ENCODE results near the gene GDF10. TPM values are rescaled to one million over a fixed set of nuclear protein-coding genes. Genes with fewer than 3 reads are reported as not detected.

GDF10 gene
- total RNA-seq, 4 donors from 2014 or later, result 0.23 to 3.9 (median 1.0) TPM

- WGBS, 2 donors, result 85 to 90% methylated on average over 10 of the region's 10 CpGs
Observed at GRCh38 chr10:47255033-47255813, 44.8 kb upstream of the GDF10 start.

GRCh38 chr10:47255866-47256265 lies 44.1 kb upstream of the GDF10 start:
- TF ChIP-seq CTCF (IDR thresholded peaks at IDR 0.05) (no peak), POLR2A (IDR thresholded peaks at IDR 0.05) (no peak)
- H3K4me3 ChIP-seq (ENCODE audit: low read depth, poor library complexity, severe bottlenecking), result no peak overlapping the region
- 83 to 86% methylated on average over 1 of the region's 1 CpG for WGBS, 2 donors

More at GRCh38 chr10:47255033-47255813, 44.8 kb upstream of the GDF10 start:
- no peak overlapping the region for H3K4me3 ChIP-seq (ENCODE audit: low read depth, poor library complexity, severe bottlenecking)
- no peak for DNase-seq (ENCODE audit: low spot score in 2 of 2)
- TF ChIP-seq POLR2A (IDR thresholded peaks at IDR 0.05) (no peak), CTCF (IDR thresholded peaks at IDR 0.05) (no peak)
- intact Hi-C loops (cut with DNase I; ENCODE audit: low total_unique reads), result no loop called here

GRCh38 chr10:47256751-47257336 lies 43.2 kb upstream of the GDF10 start:
- intact Hi-C loops (cut with DNase I; ENCODE audit: low total_unique reads), result no loop called here
- TF ChIP-seq POLR2A (IDR thresholded peaks at IDR 0.05) (no peak), CTCF (IDR thresholded peaks at IDR 0.05) (no peak)
- no peak for DNase-seq (ENCODE audit: low spot score in 2 of 2)
- no peak overlapping the region for H3K4me3 ChIP-seq (ENCODE audit: low read depth, poor library complexity, severe bottlenecking)
- 60 to 71% methylated on average over 4 of the region's 4 CpGs for WGBS, 2 donors

More at GRCh38 chr10:47255866-47256265, 44.1 kb upstream of the GDF10 start:
- no peak for DNase-seq (ENCODE audit: low spot score in 2 of 2)
- intact Hi-C loops (cut with DNase I; ENCODE audit: low total_unique reads), result no loop called here

GRCh38 chr10:47257396-47258120 lies 42.4 kb upstream of the GDF10 start:
- no peak overlapping the region for H3K4me3 ChIP-seq (ENCODE audit: low read depth, poor library complexity, severe bottlenecking)
- 88 to 91% methylated on average over 4 of the region's 4 CpGs for WGBS, 2 donors
- DNase-seq (ENCODE audit: low spot score in 2 of 2), result no peak
- intact Hi-C loops (cut with DNase I; ENCODE audit: low total_unique reads), result no loop called here
- TF ChIP-seq CTCF (IDR thresholded peaks at IDR 0.05), result no peak
- no peak for TF ChIP-seq POLR2A (IDR thresholded peaks at IDR 0.05)

GRCh38 chr10:47258921-47259320 lies 41.1 kb upstream of the GDF10 start:
- no peak for DNase-seq (ENCODE audit: low spot score in 2 of 2)
- no peak for TF ChIP-seq POLR2A (IDR thresholded peaks at IDR 0.05)
- no peak for TF ChIP-seq CTCF (IDR thresholded peaks at IDR 0.05)
- WGBS, 2 donors, result 88 to 90% methylated on average over 3 of the region's 3 CpGs
- no peak overlapping the region for H3K4me3 ChIP-seq (ENCODE audit: low read depth, poor library complexity, severe bottlenecking)
- intact Hi-C loops (cut with DNase I; ENCODE audit: low total_unique reads), result no loop called here

All from lower leg skin (tissue), 4 donors.